Measurements from ENCODE around the gene CEP112. TPM values are rescaled to one million over a fixed set of nuclear protein-coding genes. Genes with fewer than 3 reads are reported as not detected.

The CEP112 gene
- total and polyA plus RNA-seq, 3 donors from 2014 or later, result 50.2 to 107 (median 78.8) TPM

GRCh38 chr17:65952015-65952414 lies 239.9 kb downstream of the CEP112 start:
- TF ChIP-seq POLR2A (IDR thresholded peaks at IDR 0.05) (no peak), CTCF (IDR thresholded peaks at IDR 0.05) (no peak)

GRCh38 chr17:65947831-65948230 lies 244.1 kb downstream of the CEP112 start:
- Histone ChIP-seq H3K36me3 (ENCODE audit: low read depth, missing control alignments) (no peaks in the 10 kb centered on the region), H3K4me1 (no peaks in the 10 kb centered on the region), H3K4me3 (no peak overlapping the region), H3K27ac (no peak overlapping the region), H3K9me3 (no peaks in the 10 kb centered on the region), H3K27me3 (no peaks in the 10 kb centered on the region)
- intact Hi-C loops (cut with DNase I; ENCODE audit: low total_unique reads), result no loop called here
- 93 to 96% methylated on average over 2 of the region's 2 CpGs for WGBS, 2 donors
- TF ChIP-seq CTCF (IDR thresholded peaks at IDR 0.05) (no peak), POLR2A (IDR thresholded peaks at IDR 0.05) (no peak)
- no peak for DNase-seq

More at GRCh38 chr17:65952015-65952414, 239.9 kb downstream of the CEP112 start:
- DNase-seq, result no peak
- Histone ChIP-seq H3K9me3 (no peaks in the 10 kb centered on the region), H3K4me1 (no peaks in the 10 kb centered on the region), H3K36me3 (ENCODE audit: low read depth, missing control alignments) (no peaks in the 10 kb centered on the region), H3K27ac (no peak overlapping the region), H3K4me3 (no peak overlapping the region), H3K27me3 (no peaks in the 10 kb centered on the region)
- intact Hi-C loops (cut with DNase I; ENCODE audit: low total_unique reads), result no loop called here

- TF ChIP-seq POLR2A (IDR thresholded peaks at IDR 0.05) (no peak), CTCF (IDR thresholded peaks at IDR 0.05) (no peak)
- DNase-seq, result no peak
- intact Hi-C loops (cut with DNase I; ENCODE audit: low total_unique reads), result no loop called here
- no peaks in the 10 kb centered on the region for H3K4me1 ChIP-seq
- no peak overlapping the region for H3K4me3 ChIP-seq
- no peaks in the 10 kb centered on the region for H3K9me3 ChIP-seq
- 93 to 100% methylated on average over 1 of the region's 1 CpG for WGBS, 2 donors
- no peaks in the 10 kb centered on the region for H3K27me3 ChIP-seq
- no peak overlapping the region for H3K27ac ChIP-seq
- H3K36me3 ChIP-seq (ENCODE audit: low read depth, missing control alignments), result no peaks in the 10 kb centered on the region
Observed at GRCh38 chr17:65942592-65942991, 249.3 kb downstream of the CEP112 start.

- Histone ChIP-seq H3K27ac (no peak overlapping the region), H3K27me3 (no peaks in the 10 kb centered on the region), H3K4me3 (no peak overlapping the region), H3K4me1 (no peaks in the 10 kb centered on the region), H3K36me3 (ENCODE audit: low read depth, missing control alignments) (no peaks in the 10 kb centered on the region), H3K9me3 (no peaks in the 10 kb centered on the region)
- no peak for TF ChIP-seq POLR2A (IDR thresholded peaks at IDR 0.05)
- TF ChIP-seq CTCF (IDR thresholded peaks at IDR 0.05), result peak in 2 of 3 experiments; percentile 5 to 12
- 74 to 83% methylated on average over 4 of the region's 4 CpGs for WGBS, 2 donors
- DNase-seq, result no peak
- intact Hi-C loops (cut with DNase I; ENCODE audit: low total_unique reads), result no loop called here
Observed at GRCh38 chr17:65941356-65941899, 250.5 kb downstream of the CEP112 start.

GRCh38 chr17:65936013-65936412 lies 255.9 kb downstream of the CEP112 start:
- Histone ChIP-seq H3K27me3 (no peaks in the 10 kb centered on the region), H3K27ac (no peak overlapping the region), H3K36me3 (ENCODE audit: low read depth, missing control alignments) (no peaks in the 10 kb centered on the region), H3K4me1 (no peaks in the 10 kb centered on the region), H3K4me3 (no peak overlapping the region), H3K9me3 (no peaks in the 10 kb centered on the region)
- DNase-seq, result no peak
- WGBS, 2 donors, result 86 to 89% methylated on average over 3 of the region's 3 CpGs
- intact Hi-C loops (cut with DNase I; ENCODE audit: low total_unique reads), result no loop called here
- TF ChIP-seq POLR2A (IDR thresholded peaks at IDR 0.05) (no peak), CTCF (IDR thresholded peaks at IDR 0.05) (no peak)

All from testis (tissue), 3 donors.